Measurements from ENCODE around the gene SREK1.

The SREK1 gene

DNA sequence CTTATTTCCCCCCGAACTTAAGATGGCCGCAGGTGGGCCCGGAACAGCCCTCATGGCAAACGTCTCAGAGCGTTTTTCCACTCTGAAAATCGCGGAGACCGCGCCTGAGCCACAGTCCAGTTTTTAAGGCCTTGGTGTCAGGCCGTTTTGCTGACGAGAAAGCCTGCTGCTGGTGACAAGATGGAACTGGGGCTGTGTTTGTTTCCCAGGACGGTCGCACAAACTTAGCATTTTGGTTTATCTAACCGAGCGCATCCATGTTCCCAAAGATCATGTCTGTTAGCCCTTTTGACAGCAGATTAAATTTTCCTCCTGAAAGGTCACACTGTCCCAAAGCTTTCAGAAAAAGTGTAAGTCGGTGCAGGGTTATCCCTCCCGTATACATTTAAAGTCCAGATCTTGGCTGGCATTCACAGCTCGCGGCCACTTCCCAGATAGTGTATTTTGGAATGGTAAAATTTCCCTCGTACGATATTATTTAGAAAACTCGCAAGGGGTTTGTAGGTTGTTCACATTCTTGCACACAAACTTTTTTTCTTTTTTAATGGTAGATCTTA, 812 bp downstream of the SREK1 start:
- peak overlapping the region; percentile 93 for H3K9ac ChIP-seq
- H2AFZ ChIP-seq = peak overlapping the region; percentile 95
- H3K36me3 ChIP-seq (ENCODE audit: control insufficient read depth, insufficient read depth, low read length) = no peaks in the 10 kb centered on the region
- TF ChIP-seq CTCF (IDR thresholded peaks at IDR 0.05) = no peak
- peaks cover 22% of the 10 kb centered on the region for H3K79me2 ChIP-seq
- H3K4me1 ChIP-seq = peaks cover 8% of the 10 kb centered on the region
- H3K4me2 ChIP-seq (ENCODE audit: low read length) = peak overlapping the region; percentile 87
- peak overlapping the region; percentile 77 for H3K4me3 ChIP-seq (ENCODE audit: low read depth, low read length)
- H3K9me3 ChIP-seq (ENCODE audit: control insufficient read depth, low read length) = no peaks in the 10 kb centered on the region
- no peaks in the 10 kb centered on the region for H3K27me3 ChIP-seq (ENCODE audit: control insufficient read depth, insufficient read depth, low read length)
- H3K27ac ChIP-seq = peak overlapping the region; percentile 99

DNA sequence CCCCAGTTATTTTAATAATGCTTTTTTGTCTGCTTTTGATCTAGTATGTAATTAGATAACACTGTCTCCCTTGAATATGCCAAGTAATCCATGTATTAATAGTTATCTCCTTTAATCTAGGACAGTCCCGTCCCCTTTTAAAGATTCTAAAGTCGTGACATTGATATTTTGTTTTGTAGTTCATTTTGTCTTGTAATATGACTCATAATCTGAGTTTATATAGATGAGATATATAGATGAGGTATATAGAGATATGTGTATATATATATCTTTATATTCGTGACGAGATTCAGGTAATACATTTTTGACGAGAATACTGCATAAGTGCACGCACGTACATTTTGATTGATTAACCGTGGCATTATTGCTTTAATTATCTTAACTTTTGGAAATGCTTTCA, 1.6 kb downstream of the SREK1 start:
- Histone ChIP-seq H3K27me3 (ENCODE audit: control insufficient read depth, insufficient read depth, low read length) (no peaks in the 10 kb centered on the region), H3K27ac (peak overlapping the region; percentile 99), H3K4me2 (ENCODE audit: low read length) (peak overlapping the region; percentile 87), H3K9me3 (ENCODE audit: control insufficient read depth, low read length) (no peaks in the 10 kb centered on the region), H3K4me1 (peaks cover 8% of the 10 kb centered on the region), H3K79me2 (peaks cover 31% of the 10 kb centered on the region), H3K9ac (no peak overlapping the region), H3K4me3 (ENCODE audit: low read depth, low read length) (peak overlapping the region; percentile 77), H3K36me3 (ENCODE audit: control insufficient read depth, insufficient read depth, low read length) (no peaks in the 10 kb centered on the region), H2AFZ (no peak overlapping the region)
- TF ChIP-seq CTCF (IDR thresholded peaks at IDR 0.05) = no peak

- no peaks in the 10 kb centered on the region for H3K27me3 ChIP-seq (ENCODE audit: control insufficient read depth, insufficient read depth, low read length)
- no peak for TF ChIP-seq CTCF (IDR thresholded peaks at IDR 0.05)
- no peak overlapping the region for H3K9ac ChIP-seq
- H3K36me3 ChIP-seq (ENCODE audit: control insufficient read depth, insufficient read depth, low read length) = no peaks in the 10 kb centered on the region
- no peak overlapping the region for H3K4me2 ChIP-seq (ENCODE audit: low read length)
- H3K4me1 ChIP-seq = no peaks in the 10 kb centered on the region
- H3K9me3 ChIP-seq (ENCODE audit: control insufficient read depth, low read length) = no peaks in the 10 kb centered on the region
- H3K27ac ChIP-seq = no peak overlapping the region
- H2AFZ ChIP-seq = no peak overlapping the region
- no peak overlapping the region for H3K4me3 ChIP-seq (ENCODE audit: low read depth, low read length)
- H3K79me2 ChIP-seq = peaks cover 57% of the 10 kb centered on the region
Measured at GRCh38 chr5:66149950-66150349, 5.8 kb downstream of the SREK1 start.

- Histone ChIP-seq H3K4me2 (ENCODE audit: low read length) (no peak overlapping the region), H3K27ac (no peak overlapping the region), H3K79me2 (peaks cover 56% of the 10 kb centered on the region), H3K9me3 (ENCODE audit: control insufficient read depth, low read length) (no peaks in the 10 kb centered on the region), H3K4me1 (no peaks in the 10 kb centered on the region), H3K4me3 (ENCODE audit: low read depth, low read length) (no peak overlapping the region), H3K9ac (no peak overlapping the region), H3K36me3 (ENCODE audit: control insufficient read depth, insufficient read depth, low read length) (no peaks in the 10 kb centered on the region), H3K27me3 (ENCODE audit: control insufficient read depth, insufficient read depth, low read length) (no peaks in the 10 kb centered on the region), H2AFZ (no peak overlapping the region)
- no peak for TF ChIP-seq CTCF (IDR thresholded peaks at IDR 0.05)
Measured at GRCh38 chr5:66151030-66151429, 6.9 kb downstream of the SREK1 start.

DNA sequence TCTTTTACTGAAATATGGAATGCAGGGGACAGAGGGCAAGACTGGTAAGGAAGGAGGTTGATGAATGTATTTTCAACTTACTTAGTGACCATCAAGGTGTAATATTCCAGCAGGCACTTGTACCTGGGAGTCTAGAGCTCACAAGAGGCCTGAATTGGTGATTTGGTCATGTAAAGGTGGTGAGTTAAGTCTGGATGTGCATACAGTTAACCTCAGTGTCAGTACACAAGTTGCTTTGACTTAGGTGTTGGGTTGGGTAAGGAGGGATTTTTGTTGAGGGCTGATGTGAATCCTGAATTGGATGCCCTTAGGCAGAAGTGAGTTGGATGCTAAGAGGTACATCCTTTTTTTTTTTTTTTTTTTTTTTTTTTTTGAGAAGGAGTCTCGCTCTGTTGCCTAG, 7.4 kb downstream of the SREK1 start:
- no peaks in the 10 kb centered on the region for H3K9me3 ChIP-seq (ENCODE audit: control insufficient read depth, low read length)
- no peak overlapping the region for H3K9ac ChIP-seq
- no peak overlapping the region for H3K4me2 ChIP-seq (ENCODE audit: low read length)
- no peak overlapping the region for H3K4me3 ChIP-seq (ENCODE audit: low read depth, low read length)
- H3K36me3 ChIP-seq (ENCODE audit: control insufficient read depth, insufficient read depth, low read length) = no peaks in the 10 kb centered on the region
- no peak overlapping the region for H3K27ac ChIP-seq
- H3K27me3 ChIP-seq (ENCODE audit: control insufficient read depth, insufficient read depth, low read length) = no peaks in the 10 kb centered on the region
- peaks cover 52% of the 10 kb centered on the region for H3K79me2 ChIP-seq
- H2AFZ ChIP-seq = no peak overlapping the region
- TF ChIP-seq CTCF (IDR thresholded peaks at IDR 0.05) = no peak
- H3K4me1 ChIP-seq = no peaks in the 10 kb centered on the region

All from parathyroid adenoma (tissue), 2 donors.